LoVo (cell line): Measurements from ENCODE around the gene BRMS1.
"Not testable (repeated sequence)": the region's sequence is repeated elsewhere in the genome, so short reads cannot be mapped to it uniquely, and the experiment has no call there.

Experiments used
- DNase-seq: peaks from one replicate; pipeline ENCODE4 v3.0.0-alpha.2; 2016; ENCODE audit warnings: low spot score

The BRMS1 gene

GRCh38 chr11:66363187-66363601 is 18.3 kb upstream of the BRMS1 start:
- DNase-seq = no peak

GRCh38 chr11:66362481-66363147 is 17.7 kb upstream of the BRMS1 start:
- no peak for DNase-seq

- DNase-seq = no peak
Measured at GRCh38 chr11:66361502-66361941, 16.6 kb upstream of the BRMS1 start.

- no peak for DNase-seq
Measured at GRCh38 chr11:66360406-66361073, 15.6 kb upstream of the BRMS1 start.

GRCh38 chr11:66359662-66360087 is 14.8 kb upstream of the BRMS1 start:
- no peak for DNase-seq

GRCh38 chr11:66350560-66351235 is 5.8 kb upstream of the BRMS1 start:
- not testable (repeated sequence) for DNase-seq

- no peak for DNase-seq
Measured at GRCh38 chr11:66349084-66349386, 4.1 kb upstream of the BRMS1 start.

- peak; percentile 74 for DNase-seq
Measured at GRCh38 chr11:66347425-66348276, 2.7 kb upstream of the BRMS1 start, which contains the start of gene B4GAT1. B4GAT1 (minus strand) TSS chr11:66347629; CDS start chr11:66347545, 84 bp downstream.

GRCh38 chr11:66346476-66347424 is 1.8 kb upstream of the BRMS1 start:
- no peak for DNase-seq

GRCh38 chr11:66345316-66345649 is 379 bp upstream of the BRMS1 start:
- DNase-seq = no peak

- no peak for DNase-seq
Measured at GRCh38 chr11:66343176-66343575, 1.7 kb downstream of the BRMS1 start.

GRCh38 chr11:66341502-66342126 is 3.3 kb downstream of the BRMS1 start:
- no peak for DNase-seq

GRCh38 chr11:66340596-66341501 is 4.1 kb downstream of the BRMS1 start:
- no peak for DNase-seq

- no peak for DNase-seq
Measured at GRCh38 chr11:66339686-66340483, 5.0 kb downstream of the BRMS1 start.

GRCh38 chr11:66339162-66339675 is 5.7 kb downstream of the BRMS1 start:
- DNase-seq = no peak

- no peak for DNase-seq
Measured at GRCh38 chr11:66338276-66339161, 6.4 kb downstream of the BRMS1 start.

GRCh38 chr11:66337103-66337899 is 7.6 kb downstream of the BRMS1 start:
- DNase-seq = no peak
